Sciatic nerve (tissue), 2 donors: ENCODE data around the gene ZNF74. TPM values are rescaled to one million over a fixed set of nuclear protein-coding genes. Genes with fewer than 3 reads are reported as not detected.
"Not testable (repeated sequence)": the region's sequence is repeated elsewhere in the genome, so short reads cannot be mapped to it uniquely, and the experiment has no call there.

ENCODE experiments used
- ATAC-seq: fragments of 200-7000 bp; cut with Tn5 transposase; one replicate; pipeline ENCODE4 v1.9.1; 2020; ENCODE audit warnings: mild to moderate bottlenecking, moderate library complexity
- DNase-seq: peaks from one replicate; pipeline ENCODE4 v3.0.0-alpha.2; 2020; ENCODE audit warnings: low spot score
- intact Hi-C: fragments of 100-400 bp; cut with DNase I; formaldehyde crosslinking; loops from one replicate; pipeline ENCODE4 v1.14.2; 2022
- total RNA-seq: library from RNA; stranded (reverse); fragmentation: NEBNext Ultra II Directional; extraction: Animal tissue kit (Norgen Biotek cat#: 25700); gene quantifications from one replicate; pipeline ENCODE4 v1.2.1, GENCODE V29; 2021
- donor health status: DM: no; HTN: no; CAD: no.
- donor health status: DM: no; HTN: no; CAD: no.

Gene ZNF74
- total RNA-seq, 1 donor from 2014 or later, result 10.8 TPM

DNA sequence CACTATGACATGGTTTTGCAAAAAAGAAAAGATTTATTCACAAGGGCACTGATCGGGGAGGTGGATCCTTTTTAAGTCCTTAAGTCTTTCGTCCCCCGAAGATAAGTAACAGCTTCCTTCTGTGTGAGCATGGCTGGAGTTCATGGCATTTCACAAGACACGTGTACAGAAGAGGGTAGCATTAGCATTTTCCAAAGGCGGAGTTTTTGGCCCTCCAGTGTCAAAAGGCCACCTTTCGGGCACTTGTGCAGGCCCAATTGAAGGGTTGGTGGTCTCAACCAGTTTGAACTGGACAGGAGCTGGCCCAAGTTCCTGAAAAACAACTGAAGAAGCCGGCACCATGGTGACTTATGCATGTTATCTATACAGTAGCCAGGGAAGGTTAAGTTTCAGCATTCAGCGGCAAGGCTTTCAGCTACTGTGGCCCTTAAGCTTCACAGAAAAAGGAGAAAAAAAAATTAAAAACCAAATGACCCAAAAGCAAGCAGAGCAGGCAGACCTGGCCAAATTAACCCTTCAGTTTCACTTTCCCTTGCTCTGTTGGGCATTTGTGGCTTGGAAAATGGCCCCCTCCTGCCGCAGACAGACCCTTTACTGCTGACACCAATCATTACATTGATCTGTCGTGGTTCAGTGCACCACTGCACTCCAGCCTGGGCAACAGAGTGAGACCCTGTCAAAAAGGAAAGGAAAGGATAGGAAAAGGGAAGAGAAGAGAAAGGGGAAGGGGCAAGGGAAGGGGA is 18.7 kb downstream of the ZNF74 start:
- DNase-seq, result no peak
- ATAC-seq, result no peak
- intact Hi-C loops, result no loop called here

DNA sequence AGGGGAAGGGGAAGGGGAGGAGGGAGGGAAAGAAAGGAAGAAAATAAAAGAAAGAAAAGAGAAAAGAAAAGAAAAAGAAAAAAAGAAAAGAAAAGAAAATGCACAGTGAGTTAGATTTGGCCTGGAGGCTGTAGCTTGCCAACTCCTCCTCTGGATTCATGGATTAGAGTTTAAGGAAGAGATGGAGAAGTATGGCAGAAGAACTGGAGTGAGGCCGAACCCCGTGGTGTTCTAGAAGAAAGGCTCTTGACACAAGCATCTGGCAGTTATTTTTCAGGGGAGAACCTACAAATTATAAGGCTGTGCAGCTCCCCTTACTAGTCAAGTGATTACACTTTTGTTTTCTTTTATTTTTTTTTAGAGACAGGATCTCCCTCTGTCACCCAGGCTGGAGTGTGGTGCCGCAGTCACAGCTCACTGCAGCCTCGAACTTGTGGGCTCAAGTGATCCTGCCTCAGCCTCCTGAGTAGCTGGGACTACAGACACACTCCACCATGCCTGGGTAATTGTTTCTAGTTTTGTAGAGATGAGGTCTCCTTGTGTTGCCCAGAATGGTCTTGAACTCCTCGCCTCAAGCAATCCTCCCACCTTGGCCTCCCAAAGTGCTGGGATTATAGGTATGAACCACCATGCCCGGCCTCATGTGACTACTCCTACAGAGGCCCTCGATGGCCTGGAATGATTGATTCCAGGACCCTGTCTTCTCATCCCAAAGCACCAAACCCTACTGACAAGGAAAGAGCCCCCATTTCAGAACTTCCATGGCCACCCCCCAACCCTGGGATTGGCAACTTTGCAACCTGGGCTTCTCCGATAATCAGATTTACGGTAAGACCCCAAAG is 19.5 kb downstream of the ZNF74 start:
- DNase-seq (no peak), ATAC-seq (no peak)
- intact Hi-C loops, result no loop called here

DNA sequence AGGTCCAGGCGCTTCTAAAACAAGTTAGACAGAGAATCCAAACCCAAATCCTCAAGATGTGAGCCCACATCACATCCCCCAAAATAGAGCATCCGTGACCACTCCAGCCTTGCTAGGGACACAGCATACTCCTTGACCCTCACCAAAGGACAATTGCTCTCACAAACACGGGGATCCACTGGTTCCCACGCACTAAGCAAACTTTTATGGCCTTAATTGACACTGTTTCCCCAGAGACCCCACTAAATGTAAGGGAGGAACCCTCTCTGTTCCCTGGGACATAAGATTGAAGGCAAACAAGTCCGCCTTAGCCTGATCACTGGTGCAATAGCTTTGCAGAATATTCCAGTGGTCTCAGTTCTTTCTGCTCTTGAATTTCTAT is 20.1 kb downstream of the ZNF74 start:
- intact Hi-C loops, result no loop called here
- DNase-seq, result no peak
- ATAC-seq, result no peak

DNA sequence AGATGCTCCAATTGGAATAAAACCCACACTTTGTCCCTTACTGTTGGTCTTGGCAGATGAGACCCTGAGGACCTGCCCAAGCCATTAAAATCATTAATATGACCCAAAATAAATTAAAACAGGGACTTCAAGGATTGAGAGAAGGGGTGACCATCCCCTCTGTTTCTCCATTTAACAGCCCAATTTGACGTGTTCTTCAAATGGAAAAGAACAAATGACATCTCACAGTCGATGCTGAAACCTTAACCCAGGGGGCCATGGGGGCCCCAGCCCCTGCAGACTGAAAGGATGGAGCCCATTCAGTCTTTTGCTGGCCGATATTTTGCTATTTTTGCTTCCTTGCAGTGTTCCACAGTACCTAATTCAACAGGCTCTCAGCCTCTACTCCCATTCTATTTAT is 20.5 kb downstream of the ZNF74 start:
- ATAC-seq (no peak), DNase-seq (no peak)
- intact Hi-C loops, result no loop called here

DNA sequence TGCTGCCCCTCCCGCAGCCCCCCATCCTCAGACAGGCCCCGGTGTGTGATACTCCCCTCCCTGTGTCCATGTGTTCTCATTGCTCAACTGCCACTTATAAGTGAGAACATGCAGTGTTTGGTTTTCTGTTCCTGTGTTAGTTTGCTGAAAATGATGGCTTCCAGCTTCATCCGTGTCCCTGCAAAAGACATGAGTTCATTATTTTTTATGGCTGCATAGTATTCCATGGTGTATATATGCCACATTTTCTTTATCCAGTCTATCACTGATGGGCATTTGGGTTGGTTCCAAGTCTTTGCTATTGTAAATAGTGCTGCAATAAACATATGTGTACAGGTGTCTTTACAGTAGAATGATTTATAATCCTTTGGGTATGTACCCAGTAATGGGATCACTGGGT is 21.3 kb downstream of the ZNF74 start:
- intact Hi-C loops, ATAC-seq, DNase-seq: not testable (repeated sequence)

DNA sequence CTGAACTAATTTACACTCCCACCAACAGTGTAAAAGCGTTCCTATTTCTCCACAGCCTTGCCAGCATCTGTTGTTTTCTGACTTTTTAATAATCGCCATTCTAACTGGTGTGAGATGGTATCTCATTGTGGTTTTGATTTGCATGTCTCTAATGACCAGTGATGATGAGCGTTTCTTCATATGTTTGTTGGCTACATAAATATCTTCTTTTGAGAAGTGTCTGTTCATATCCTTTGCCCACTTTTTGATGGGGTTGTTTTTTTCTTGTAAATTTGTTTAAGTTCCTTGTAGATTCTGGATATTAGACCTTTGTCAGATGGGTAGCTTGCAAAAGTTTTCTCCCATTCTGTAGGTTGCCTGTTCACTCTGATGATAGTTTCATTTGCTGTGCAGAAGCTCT is 21.7 kb downstream of the ZNF74 start:
- intact Hi-C loops, result not testable (repeated sequence)

DNA sequence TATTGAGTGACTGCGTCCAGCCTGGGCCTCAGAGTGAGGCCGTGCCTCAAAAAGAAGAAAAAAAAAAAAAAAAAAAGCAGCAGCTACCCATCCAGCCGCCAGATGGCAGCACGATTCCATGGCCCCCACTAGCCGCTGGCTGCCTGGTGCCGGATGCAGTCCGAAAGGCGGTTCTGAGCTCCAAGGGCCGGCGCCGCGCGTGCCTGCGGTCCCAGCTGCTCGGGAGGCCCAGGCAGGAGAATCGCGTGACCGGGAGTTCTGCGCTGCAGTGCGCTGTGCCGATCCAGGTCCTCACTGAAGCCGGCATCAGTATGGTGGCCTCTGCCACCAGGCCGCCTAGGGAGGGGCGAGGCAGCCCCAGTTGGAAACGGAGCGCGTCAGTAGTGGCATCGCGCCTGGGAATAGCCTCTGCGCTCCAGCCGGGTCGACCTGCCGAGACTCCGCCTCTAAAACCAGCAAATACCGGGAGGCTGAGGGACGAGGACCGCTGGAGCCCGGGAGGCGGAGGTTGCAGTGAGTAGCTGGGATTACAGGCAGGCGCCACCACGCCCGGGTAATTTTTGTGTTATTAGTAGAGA is 24.3 kb downstream of the ZNF74 start:
- intact Hi-C loops, result no loop called here
- ATAC-seq, result peak; percentile 94
- peak; percentile 92 for DNase-seq

More for the DNA sequence above, 21.7 kb downstream of the ZNF74 start:
- ATAC-seq, DNase-seq: not testable (repeated sequence)

DNA sequence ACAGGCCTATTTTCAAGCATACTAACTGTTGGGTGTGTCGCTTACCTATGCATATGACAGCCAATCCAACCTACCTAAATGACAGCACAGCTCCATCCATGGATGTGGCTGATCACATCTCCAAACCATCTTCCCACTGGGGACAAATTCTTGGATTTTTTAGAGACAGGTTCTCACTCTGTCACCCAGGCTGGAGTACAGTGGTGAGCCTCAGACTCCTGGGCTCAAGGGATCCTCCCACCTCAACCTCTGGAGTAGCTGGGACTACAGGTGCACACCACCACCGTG is 25.7 kb downstream of the ZNF74 start:
- DNase-seq, result peak; percentile 23
- intact Hi-C loops, result no loop called here
- ATAC-seq, result no peak

DNA sequence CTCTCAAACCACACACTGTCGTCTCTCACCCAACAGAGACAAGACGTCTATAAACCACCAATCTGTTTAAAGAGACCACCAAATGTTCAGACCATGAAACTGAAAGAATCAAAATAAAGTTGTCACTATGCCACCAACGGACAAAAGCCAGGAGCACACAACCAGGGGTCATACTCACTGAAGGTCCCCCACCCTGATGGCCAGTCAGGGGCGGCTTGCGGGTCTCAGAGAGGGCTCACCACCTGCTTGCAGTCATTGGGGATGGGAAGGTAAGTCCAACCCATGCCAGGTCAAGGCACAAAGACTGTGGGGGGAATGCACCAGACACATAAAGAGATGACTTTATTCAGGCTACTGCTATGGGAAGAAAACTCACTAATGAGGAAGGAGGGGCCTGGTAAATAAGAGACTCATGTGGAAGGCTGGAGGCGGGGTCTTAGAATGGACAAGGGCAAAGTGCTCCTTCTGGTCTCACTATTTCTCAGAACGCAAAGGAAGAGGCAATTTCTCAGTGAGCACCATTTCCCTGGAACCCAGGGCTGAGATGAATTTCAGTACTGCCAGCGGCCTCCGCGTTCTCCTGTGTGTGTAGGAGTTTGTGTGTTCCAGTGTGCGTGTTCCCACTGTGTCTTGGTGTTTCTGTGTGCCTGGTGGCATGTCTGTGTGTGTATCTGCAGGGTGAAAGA is 26.3 kb downstream of the ZNF74 start:
- intact Hi-C loops, result loop anchor here (5.0 to 10.0 kb wide), 3 partner anchors 37 to 155 kb away; partner anchors contain the start of gene KLHL22
- peak; percentile 49 for DNase-seq

DNA sequence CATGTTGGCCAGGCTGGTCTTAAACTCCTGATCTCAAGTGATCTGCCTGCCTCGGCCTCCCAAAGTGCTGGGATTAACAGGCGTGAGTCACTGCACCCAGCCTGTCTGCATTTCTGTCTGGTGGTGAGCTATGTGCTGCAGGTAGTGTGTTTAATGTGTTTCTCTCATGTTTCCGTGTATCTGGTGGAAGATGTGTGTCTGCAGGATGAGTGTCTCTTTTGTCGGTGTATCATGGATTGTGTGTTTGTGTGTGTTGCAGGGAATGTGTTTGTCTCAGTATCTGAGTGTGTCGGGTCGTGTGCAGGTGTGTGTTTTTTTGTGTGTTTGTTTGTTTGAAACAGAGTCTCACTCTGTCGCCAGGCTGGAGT is 27.5 kb downstream of the ZNF74 start:
- intact Hi-C loops, result loop anchor here (5.0 to 10.0 kb wide), 3 partner anchors 36 to 153 kb away; partner anchors contain the start of gene KLHL22
- DNase-seq (no peak), ATAC-seq (no peak)

More for the DNA sequence above, 26.3 kb downstream of the ZNF74 start:
- no peak for ATAC-seq

DNA sequence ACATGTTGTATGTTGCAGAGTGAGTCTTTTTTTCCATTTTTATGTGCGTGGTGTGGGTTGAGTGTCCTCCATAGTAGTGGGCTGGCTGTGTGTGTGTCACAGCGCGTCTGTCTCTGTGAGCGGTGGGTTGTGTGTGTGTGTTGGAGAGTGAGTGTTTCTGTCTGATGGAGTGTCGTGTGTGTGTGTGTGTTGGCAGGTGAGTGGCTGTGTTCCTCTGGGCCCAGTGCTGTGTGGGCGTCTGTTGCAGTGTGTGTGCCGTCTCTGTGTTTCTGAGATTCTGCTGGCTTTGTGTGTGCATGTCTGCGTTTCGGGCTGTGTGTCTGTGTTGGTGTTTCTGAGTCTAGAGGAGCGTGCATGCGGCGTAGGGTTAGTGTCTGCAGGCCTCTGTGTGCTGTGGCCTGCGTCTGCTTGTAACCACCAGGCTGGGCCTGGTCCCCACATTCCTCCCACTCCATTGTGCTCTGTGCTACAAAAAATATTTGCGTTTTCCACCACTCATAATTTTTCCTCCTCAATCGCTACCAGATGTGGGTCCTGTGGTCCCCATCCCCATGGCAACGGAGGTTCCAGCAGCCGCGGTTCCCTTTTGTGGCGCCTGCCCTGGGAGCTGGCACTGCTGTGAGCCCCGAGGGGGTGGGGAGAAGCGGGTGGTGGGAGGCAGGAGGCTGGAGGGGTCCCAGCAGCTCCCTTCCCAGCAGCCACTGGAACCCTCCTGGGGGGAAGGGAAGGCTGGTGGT is 28.5 kb downstream of the ZNF74 start:
- intact Hi-C loops, result loop anchor here (5.0 to 10.0 kb wide), 3 partner anchors 35 to 152 kb away; partner anchors contain the start of gene KLHL22
- DNase-seq (no peak), ATAC-seq (peak; percentile 32)

DNA sequence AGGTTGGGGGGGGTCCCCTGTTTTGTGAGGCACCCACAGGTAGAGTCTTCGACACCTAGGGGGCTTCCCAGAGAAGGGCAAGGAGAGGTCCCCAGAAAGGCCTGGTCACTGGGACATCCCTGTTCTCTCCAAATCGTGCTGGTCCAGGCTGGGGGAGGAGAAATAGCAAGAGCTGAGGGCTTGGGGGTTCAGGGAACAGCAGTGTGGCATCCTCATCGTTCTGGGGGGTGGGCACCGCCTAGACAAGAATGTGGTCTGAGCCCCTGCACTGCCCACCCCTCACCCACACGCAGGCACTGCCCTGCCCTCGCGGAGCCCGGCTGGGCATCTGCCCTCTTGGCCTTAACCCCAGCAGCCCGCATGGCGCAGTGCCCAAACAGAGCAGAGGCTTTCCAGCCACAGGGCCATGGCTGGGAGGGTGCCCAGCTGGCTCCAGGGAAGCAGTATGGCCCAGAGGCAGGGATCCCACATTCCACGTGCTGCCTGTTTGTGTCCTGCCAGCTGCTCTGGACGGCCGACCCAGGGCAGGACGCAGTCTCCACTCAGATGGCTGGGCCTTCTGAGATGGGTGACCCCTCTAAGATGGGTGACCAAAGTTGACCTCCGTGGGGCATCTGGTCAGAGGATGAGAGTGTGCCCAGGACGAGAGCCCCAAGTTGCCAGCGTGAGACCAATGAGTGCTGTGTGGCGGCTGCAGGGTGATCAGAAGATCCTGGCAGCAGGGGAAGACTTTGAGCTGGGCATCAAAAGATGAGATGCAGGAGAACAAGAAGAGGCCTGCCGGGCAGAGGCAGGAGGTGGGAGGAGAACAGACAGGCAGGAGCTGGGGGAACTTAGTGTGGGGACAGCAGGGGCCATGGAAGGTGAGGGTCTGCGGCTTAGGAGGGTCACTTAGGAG is 29.3 kb downstream of the ZNF74 start:
- peak; percentile 78 for DNase-seq
- intact Hi-C loops, result loop anchor here (5.0 to 10.0 kb wide), 3 partner anchors 34 to 152 kb away; partner anchors contain the start of gene KLHL22
- ATAC-seq, result peak; percentile 62

DNA sequence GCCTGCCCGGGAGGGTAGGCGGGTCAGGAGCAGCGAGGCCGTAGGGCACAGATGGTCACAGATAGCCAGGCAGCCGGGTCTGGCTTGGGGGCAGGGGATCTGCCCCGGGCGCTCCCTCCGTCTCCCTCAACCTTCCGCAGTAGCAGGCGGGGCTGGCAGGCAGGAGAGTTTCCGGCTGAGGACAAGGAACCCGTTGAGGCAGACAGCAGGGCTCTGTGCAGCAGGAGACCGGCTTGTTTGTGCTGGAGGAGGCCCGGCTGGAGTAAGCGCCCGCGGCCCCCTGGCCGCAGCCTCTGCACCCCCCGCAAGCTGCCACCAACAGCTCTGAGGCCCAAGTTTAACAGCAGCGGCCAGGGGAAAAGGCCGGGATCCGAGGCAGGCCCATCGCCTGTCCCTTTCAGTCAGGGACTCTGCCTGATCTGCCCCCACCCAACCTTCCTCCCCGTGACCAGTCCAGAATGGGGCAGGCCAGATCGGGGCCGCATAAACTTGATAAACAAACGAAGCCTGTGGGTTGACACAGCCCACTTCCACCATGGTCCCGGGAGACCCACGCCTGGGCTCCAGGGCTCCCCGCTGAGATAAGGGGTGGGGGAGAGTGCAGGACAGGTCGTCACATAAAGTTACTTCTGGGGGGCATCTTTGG is 30.1 kb downstream of the ZNF74 start:
- DNase-seq (no peak), ATAC-seq (peak; percentile 66)
- intact Hi-C loops, result loop anchor here (5.0 to 10.0 kb wide), 3 partner anchors 33 to 151 kb away; partner anchors contain the start of gene KLHL22

DNA sequence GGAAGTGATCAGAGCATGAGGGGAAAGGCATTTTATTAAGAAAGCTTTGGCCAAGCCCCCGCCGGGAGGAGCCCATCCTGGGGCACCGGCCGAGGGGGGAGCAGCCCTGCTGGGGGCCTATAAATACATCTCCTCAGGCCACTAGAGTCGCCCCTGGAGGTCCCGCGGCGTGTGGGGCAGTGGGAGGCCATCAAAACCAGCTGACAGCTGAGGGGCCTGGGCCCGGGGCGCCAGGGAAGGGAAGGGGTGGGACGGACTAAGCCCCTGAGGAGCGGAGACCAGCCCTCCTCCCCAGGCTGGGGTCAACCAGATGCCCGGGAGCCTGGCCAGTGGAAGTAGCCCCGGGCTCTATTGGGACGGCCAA is 30.6 kb downstream of the ZNF74 start:
- DNase-seq (no peak), ATAC-seq (peak; percentile 44)
- intact Hi-C loops, result loop anchor here (5.0 to 10.0 kb wide), 3 partner anchors 33 to 150 kb away; partner anchors contain the start of gene KLHL22

DNA sequence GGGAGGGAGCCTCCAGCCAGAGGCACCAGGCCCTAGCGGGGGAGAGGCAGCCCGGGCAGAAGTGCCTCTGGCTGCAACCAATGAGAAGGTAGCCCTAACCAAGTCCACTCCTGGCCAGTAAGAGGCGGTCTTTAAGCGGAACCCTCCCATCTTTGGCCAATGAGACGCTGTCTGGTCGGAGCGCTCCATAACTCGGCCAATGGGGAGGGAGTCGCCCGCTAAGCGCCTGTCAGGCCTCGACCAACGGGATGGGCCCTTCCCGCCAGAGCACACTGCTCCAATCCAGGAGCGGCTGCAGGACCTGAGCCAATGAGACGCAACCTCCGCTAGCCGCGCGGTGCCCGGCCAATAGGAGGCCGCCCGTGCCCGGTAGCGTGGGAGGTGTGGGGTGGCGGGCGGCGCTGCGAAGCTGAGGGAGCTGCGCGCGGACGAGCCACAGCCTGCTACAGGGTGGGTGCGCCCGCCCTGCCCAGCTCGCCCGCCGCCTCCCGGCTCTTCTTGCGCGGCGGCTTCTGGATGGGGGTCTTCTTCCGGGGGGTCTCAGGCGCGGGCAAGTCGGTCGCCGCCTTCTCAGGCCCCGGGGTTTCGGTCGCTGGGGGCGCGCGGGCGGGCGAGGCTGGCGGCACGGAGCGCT is 31.1 kb downstream of the ZNF74 start:
- DNase-seq (no peak), ATAC-seq (no peak)
- intact Hi-C loops, result loop anchor here (5.0 to 10.0 kb wide), 3 partner anchors 32 to 150 kb away; partner anchors contain the start of gene KLHL22

DNA sequence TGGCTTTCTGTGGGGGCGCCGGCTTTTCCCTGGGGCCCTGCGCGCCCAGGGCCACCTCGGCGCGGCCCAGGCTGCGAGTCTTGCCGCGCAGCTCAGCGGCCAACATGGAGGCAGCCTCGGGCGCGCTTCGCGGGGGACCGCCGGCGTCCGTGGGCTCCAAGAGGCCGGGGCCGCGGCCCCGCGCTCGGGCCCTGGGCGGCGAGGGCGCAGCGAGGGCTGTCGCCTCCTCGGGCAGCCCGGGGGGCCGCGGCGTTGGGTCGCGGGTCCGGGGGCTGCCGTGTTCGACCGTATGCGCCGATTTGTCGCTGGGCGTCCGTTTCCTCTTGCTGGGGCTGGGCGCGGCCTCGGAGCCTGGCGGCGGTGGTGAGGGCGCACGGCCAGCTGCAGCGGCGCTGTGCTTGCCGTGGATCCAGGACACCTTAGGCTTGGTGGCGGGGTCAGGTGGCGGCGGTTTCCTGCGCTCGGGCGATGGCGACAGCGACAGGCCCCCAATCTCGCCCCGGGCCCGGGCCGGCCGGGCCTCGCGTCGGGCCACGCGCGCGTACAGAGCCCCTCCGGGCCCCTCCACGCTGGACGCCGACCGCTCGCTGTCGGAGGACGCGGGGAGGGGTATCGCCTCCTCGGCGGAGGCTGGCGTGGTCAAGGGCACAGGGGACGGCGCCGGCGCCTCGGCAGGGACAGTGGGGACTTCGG is 31.8 kb downstream of the ZNF74 start:
- intact Hi-C loops, result loop anchor here (10.0 kb wide), 2 partner anchors 69 to 149 kb away; partner anchors contain the start of gene KLHL22
- DNase-seq (no peak), ATAC-seq (no peak)
